SJCRH30 (cell line): ENCODE results near the gene LTB. TPM values are rescaled to one million over a fixed set of nuclear protein-coding genes. Genes with fewer than 3 reads are reported as not detected.
A peak's percentile ranks its signal among the peaks of the same experiment; 100 is the strongest.
"Not testable (repeated sequence)": the region's sequence is repeated elsewhere in the genome, so short reads cannot be mapped to it uniquely, and the experiment has no call there.

Experiments used
- DNase-seq, 2 experiments: peaks; one replicate each; pipeline ENCODE4 v3.0.0-alpha.2; 2015 to 2020
- H3K27ac ChIP-seq: fragments of 250-450 bp; sonication (Bioruptor Pico); 2 replicates; pipeline ENCODE4 v1.5.1; 2020; ENCODE audit warnings: mild to moderate bottlenecking, moderate library complexity
- H3K27me3 ChIP-seq: fragments of 250-450 bp; sonication (Bioruptor Pico); 2 replicates; pipeline ENCODE4 v1.5.1; 2020; ENCODE audit warnings: mild to moderate bottlenecking, moderate library complexity
- H3K36me3 ChIP-seq: fragments of 250-450 bp; sonication (Bioruptor Pico); 2 replicates; pipeline ENCODE4 v1.5.1; 2020; ENCODE audit warnings: mild to moderate bottlenecking, moderate library complexity
- H3K4me1 ChIP-seq: fragments of 250-450 bp; sonication (Bioruptor Pico); 2 replicates; pipeline ENCODE4 v1.5.1; 2020; ENCODE audit warnings: mild to moderate bottlenecking, moderate library complexity
- H3K4me3 ChIP-seq: fragments of 250-450 bp; sonication (Bioruptor Pico); 2 replicates; pipeline ENCODE4 v1.5.1; 2020; ENCODE audit warnings: mild to moderate bottlenecking, moderate library complexity
- H3K9me3 ChIP-seq: fragments of 250-450 bp; sonication (Bioruptor Pico); replicated peaks from 2 replicates; pipeline ENCODE4 v1.5.1; 2020; ENCODE audit warnings: mild to moderate bottlenecking, moderate library complexity
- total RNA-seq: library from RNA; depleted of rRNA; stranded (reverse); fragments of >200 nt; shearing (Covaris generic); gene quantifications from 2 replicates; pipeline ENCODE4 v1.2.3, GENCODE V29; 2014

LTB gene
- total RNA-seq, 1 experiment from 2014 or later, result not detected

- H3K36me3 ChIP-seq, result no peaks in the 10 kb centered on the region; the same call in none of the 2 replicates
- H3K9me3 ChIP-seq, result no peaks in the 10 kb centered on the region
- no peak overlapping the region for H3K27ac ChIP-seq
- no peaks in the 10 kb centered on the region for H3K27me3 ChIP-seq
- no peak overlapping the region for H3K4me3 ChIP-seq
- no peak for DNase-seq
- H3K4me1 ChIP-seq, result peaks cover 9% of the 10 kb centered on the region; the same call in 1 of the 2 replicates
Measured at GRCh38 chr6:31557443-31558317, 24.5 kb downstream of the LTB start.

- Histone ChIP-seq H3K27me3 (no peaks in the 10 kb centered on the region), H3K27ac (no peak overlapping the region), H3K4me1 (peaks cover 9% of the 10 kb centered on the region; the same call in 1 of the 2 replicates), H3K4me3 (no peak overlapping the region), H3K36me3 (no peaks in the 10 kb centered on the region; the same call in none of the 2 replicates), H3K9me3 (no peaks in the 10 kb centered on the region)
- no peak for DNase-seq
Measured at GRCh38 chr6:31556307-31556706, 25.9 kb downstream of the LTB start.

GRCh38 chr6:31551371-31551770, 30.9 kb downstream of the LTB start:
- H3K4me1 ChIP-seq, H3K9me3 ChIP-seq, H3K27ac ChIP-seq, H3K27me3 ChIP-seq, H3K36me3 ChIP-seq, H3K4me3 ChIP-seq: not testable (repeated sequence)
- DNase-seq, result peak; percentile 36 to 49

- DNase-seq, result no peak
- Histone ChIP-seq H3K36me3 (no peaks in the 10 kb centered on the region), H3K9me3 (no peaks in the 10 kb centered on the region), H3K4me1 (peaks cover 18% of the 10 kb centered on the region), H3K27ac (no peak overlapping the region), H3K27me3 (no peaks in the 10 kb centered on the region), H3K4me3 (no peak overlapping the region)
Measured at GRCh38 chr6:31548544-31548873, 33.7 kb downstream of the LTB start.

GRCh38 chr6:31547727-31548543, 34.3 kb downstream of the LTB start:
- H3K9me3 ChIP-seq, result no peaks in the 10 kb centered on the region
- no peak for DNase-seq
- H3K27ac ChIP-seq, result peak overlapping the region; percentile 27; the same call in 1 of the 2 replicates
- peaks cover 21% of the 10 kb centered on the region for H3K4me1 ChIP-seq
- H3K36me3 ChIP-seq, result no peaks in the 10 kb centered on the region
- peak overlapping the region; percentile 59 for H3K4me3 ChIP-seq
- no peaks in the 10 kb centered on the region for H3K27me3 ChIP-seq

GRCh38 chr6:31546958-31547726, 35.1 kb downstream of the LTB start, which contains the start of gene NFKBIL1:
NFKBIL1 (plus strand) TSS chr6:31547608; CDS start chr6:31547695, 87 bp downstream.
- Histone ChIP-seq H3K27ac (peak within 1 kb of the TSS; percentile 27; the same call in 1 of the 2 replicates), H3K4me1 (peaks cover 21% of the 10 kb centered on the region), H3K36me3 (no peaks in the 10 kb centered on the region), H3K4me3 (peak within 1 kb of the TSS; percentile 59), H3K27me3 (no peaks in the 10 kb centered on the region), H3K9me3 (no peaks in the 10 kb centered on the region)
- DNase-seq, result peak; percentile 96 to 97

- H3K9me3 ChIP-seq, result no peaks in the 10 kb centered on the region
- H3K36me3 ChIP-seq, result no peaks in the 10 kb centered on the region
- peaks cover 21% of the 10 kb centered on the region for H3K4me1 ChIP-seq
- H3K27me3 ChIP-seq, result no peaks in the 10 kb centered on the region
- H3K4me3 ChIP-seq, result peak within 1 kb of the TSS; percentile 59
- peak; percentile 84 to 91 for DNase-seq
- peak within 1 kb of the TSS; percentile 27; the same call in 1 of the 2 replicates for H3K27ac ChIP-seq
Measured at GRCh38 chr6:31546339-31546957, 35.8 kb downstream of the LTB start, which contains the start of gene ATP6V1G2. ATP6V1G2 (minus strand) TSS chr6:31546608; CDS start chr6:31546559, 49 bp downstream.

GRCh38 chr6:31545291-31545690, 36.9 kb downstream of the LTB start:
- Histone ChIP-seq H3K4me3 (no peak overlapping the region), H3K27me3 (no peaks in the 10 kb centered on the region), H3K4me1 (peaks cover 21% of the 10 kb centered on the region), H3K9me3 (no peaks in the 10 kb centered on the region), H3K36me3 (peaks cover 9% of the 10 kb centered on the region), H3K27ac (peak overlapping the region; percentile 16)
- DNase-seq, result peak in 1 of 2 experiments; percentile 40

GRCh38 chr6:31544676-31545075, 37.5 kb downstream of the LTB start:
- H3K9me3 ChIP-seq, result no peaks in the 10 kb centered on the region
- H3K36me3 ChIP-seq, result peaks cover 16% of the 10 kb centered on the region
- DNase-seq, result peak in 1 of 2 experiments; percentile 72
- no peaks in the 10 kb centered on the region for H3K27me3 ChIP-seq
- peak overlapping the region; percentile 16 for H3K27ac ChIP-seq
- H3K4me3 ChIP-seq, result no peak overlapping the region
- peaks cover 21% of the 10 kb centered on the region for H3K4me1 ChIP-seq

GRCh38 chr6:31543639-31544038, 38.6 kb downstream of the LTB start:
- Histone ChIP-seq H3K9me3 (no peaks in the 10 kb centered on the region), H3K4me3 (no peak overlapping the region), H3K27ac (no peak overlapping the region), H3K36me3 (peaks cover 26% of the 10 kb centered on the region), H3K27me3 (no peaks in the 10 kb centered on the region), H3K4me1 (peaks cover 31% of the 10 kb centered on the region)
- no peak for DNase-seq

- H3K27ac ChIP-seq, result peak within 1 kb of the TSS; percentile 98
Measured at GRCh38 chr6:31541658-31542521, 40.3 kb downstream of the LTB start, which contains the start of gene DDX39B. DDX39B (minus strand) TSS chr6:31542003; CDS start chr6:31540532, 1,471 bp downstream.

GRCh38 chr6:31541059-31541657, 41.1 kb downstream of the LTB start:
- H3K27me3 ChIP-seq, result no peaks in the 10 kb centered on the region
- H3K36me3 ChIP-seq, result peaks cover 51% of the 10 kb centered on the region
- no peaks in the 10 kb centered on the region for H3K9me3 ChIP-seq
- H3K4me1 ChIP-seq, result peaks cover 44% of the 10 kb centered on the region
- H3K27ac ChIP-seq, result peak overlapping the region; percentile 98
- H3K4me3 ChIP-seq, result peak overlapping the region; percentile 82
- DNase-seq, result peak; percentile 34 to 52

More at GRCh38 chr6:31541658-31542521, 40.3 kb downstream of the LTB start, which contains the start of gene DDX39B:
- Histone ChIP-seq H3K4me3 (peak within 1 kb of the TSS; percentile 82), H3K36me3 (peaks cover 43% of the 10 kb centered on the region), H3K9me3 (no peaks in the 10 kb centered on the region), H3K27me3 (no peaks in the 10 kb centered on the region), H3K4me1 (peaks cover 41% of the 10 kb centered on the region)
- DNase-seq, result peak; percentile 96 to 98

GRCh38 chr6:31540640-31541039, 41.6 kb downstream of the LTB start:
- Histone ChIP-seq H3K9me3 (no peaks in the 10 kb centered on the region), H3K4me3 (peak overlapping the region; percentile 82), H3K36me3 (peaks cover 56% of the 10 kb centered on the region), H3K4me1 (peaks cover 44% of the 10 kb centered on the region), H3K27ac (peak overlapping the region; percentile 98), H3K27me3 (no peaks in the 10 kb centered on the region)
- no peak for DNase-seq
